Measurements from ENCODE around the gene RYR2. TPM values are rescaled to one million over a fixed set of nuclear protein-coding genes. Genes with fewer than 3 reads are reported as not detected.

RYR2 gene
- total and polyA plus RNA-seq, 2 experiments from 2014 or later = 0.50 to 0.95 TPM

GRCh38 chr1:237255071-237255470 lies 213.1 kb downstream of the RYR2 start:
- Histone ChIP-seq H4K20me1 (ENCODE audit: insufficient read depth, poor library complexity, severe bottlenecking) (no peaks in the 10 kb centered on the region), H3K4me2 (no peak overlapping the region)
- WGBS (ENCODE audit: low lambda C conversion rate, missing lambda C conversion rate) = 88% methylated on average over 1 of the region's 1 CpG

DNA sequence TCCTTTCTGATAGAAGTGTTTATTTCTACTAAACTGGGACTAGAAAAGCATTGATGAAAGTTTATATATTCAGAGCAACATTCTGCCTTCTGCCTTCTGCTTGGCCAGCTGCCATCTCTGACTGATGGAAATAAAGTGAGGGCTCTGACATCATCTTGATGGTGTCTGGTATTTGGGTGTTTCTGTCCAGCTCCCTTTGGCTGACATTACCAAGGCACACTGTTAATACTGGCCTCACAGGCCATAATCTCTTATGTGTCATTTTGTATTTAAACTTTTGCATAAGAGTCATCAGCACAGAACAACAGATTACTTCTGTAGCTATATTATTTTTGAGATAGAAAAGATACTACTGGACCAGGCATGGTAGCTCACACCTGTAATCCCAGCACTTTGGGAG lies 216.9 kb downstream of the RYR2 start:
- TF ChIP-seq, protein P1, sequence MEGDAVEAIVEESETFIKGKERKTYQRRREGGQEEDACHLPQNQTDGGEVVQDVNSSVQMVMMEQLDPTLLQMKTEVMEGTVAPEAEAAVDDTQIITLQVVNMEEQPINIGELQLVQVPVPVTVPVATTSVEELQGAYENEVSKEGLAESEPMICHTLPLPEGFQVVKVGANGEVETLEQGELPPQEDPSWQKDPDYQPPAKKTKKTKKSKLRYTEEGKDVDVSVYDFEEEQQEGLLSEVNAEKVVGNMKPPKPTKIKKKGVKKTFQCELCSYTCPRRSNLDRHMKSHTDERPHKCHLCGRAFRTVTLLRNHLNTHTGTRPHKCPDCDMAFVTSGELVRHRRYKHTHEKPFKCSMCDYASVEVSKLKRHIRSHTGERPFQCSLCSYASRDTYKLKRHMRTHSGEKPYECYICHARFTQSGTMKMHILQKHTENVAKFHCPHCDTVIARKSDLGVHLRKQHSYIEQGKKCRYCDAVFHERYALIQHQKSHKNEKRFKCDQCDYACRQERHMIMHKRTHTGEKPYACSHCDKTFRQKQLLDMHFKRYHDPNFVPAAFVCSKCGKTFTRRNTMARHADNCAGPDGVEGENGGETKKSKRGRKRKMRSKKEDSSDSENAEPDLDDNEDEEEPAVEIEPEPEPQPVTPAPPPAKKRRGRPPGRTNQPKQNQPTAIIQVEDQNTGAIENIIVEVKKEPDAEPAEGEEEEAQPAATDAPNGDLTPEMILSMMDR (IDR thresholded peaks at IDR 0.05; ENCODE audit: poor library complexity) = no peak
- TF ChIP-seq EZH2phosphoT487 (IDR thresholded peaks at IDR 0.05; ENCODE audit: low read depth, severe bottlenecking, unreplicated experiment) (no peak), EZH2 (IDR thresholded peaks at IDR 0.05; ENCODE audit: borderline replicate concordance) (no peak)
- Histone ChIP-seq H3K9me2 (replicated peaks; ENCODE audit: insufficient read depth) (no peaks in the 10 kb centered on the region), H3K27me3 (no peaks in the 10 kb centered on the region), H3K79me2 (no peaks in the 10 kb centered on the region), H3K36me3 (replicated peaks; ENCODE audit: insufficient read depth, low read depth) (no peaks in the 10 kb centered on the region), H3K4me3 (no peak overlapping the region), H3K9me3 (ENCODE audit: low read depth) (no peaks in the 10 kb centered on the region), H3K4me2 (no peak overlapping the region), H4K20me1 (ENCODE audit: insufficient read depth, poor library complexity, severe bottlenecking) (no peaks in the 10 kb centered on the region), H3K4me1 (ENCODE audit: insufficient read depth) (no peaks in the 10 kb centered on the region), H2AFZ (no peak overlapping the region), H3K27ac (no peak overlapping the region)
- peak; percentile 31 for DNase-seq (ENCODE audit: low spot score)

More at GRCh38 chr1:237255071-237255470, 213.1 kb downstream of the RYR2 start:
- no peaks in the 10 kb centered on the region for H3K9me2 ChIP-seq (replicated peaks; ENCODE audit: insufficient read depth)
- no peak overlapping the region for H3K4me3 ChIP-seq
- no peaks in the 10 kb centered on the region for H3K36me3 ChIP-seq (replicated peaks; ENCODE audit: insufficient read depth, low read depth)
- no peaks in the 10 kb centered on the region for H3K79me2 ChIP-seq
- DNase-seq (ENCODE audit: low spot score) = no peak
- no peaks in the 10 kb centered on the region for H3K9me3 ChIP-seq (ENCODE audit: low read depth)
- H3K27me3 ChIP-seq = no peaks in the 10 kb centered on the region
- no peak overlapping the region for H2AFZ ChIP-seq
- H3K4me1 ChIP-seq (ENCODE audit: insufficient read depth) = no peaks in the 10 kb centered on the region
- TF ChIP-seq EZH2phosphoT487 (IDR thresholded peaks at IDR 0.05; ENCODE audit: low read depth, severe bottlenecking, unreplicated experiment) (no peak), EZH2 (IDR thresholded peaks at IDR 0.05; ENCODE audit: borderline replicate concordance) (no peak)
- TF ChIP-seq, protein P1 (IDR thresholded peaks at IDR 0.05; ENCODE audit: poor library complexity) = no peak
- no peak overlapping the region for H3K27ac ChIP-seq

GRCh38 chr1:237261198-237261597 lies 219.2 kb downstream of the RYR2 start:
- Histone ChIP-seq H3K4me2 (no peak overlapping the region), H3K79me2 (no peaks in the 10 kb centered on the region), H3K4me3 (no peak overlapping the region), H2AFZ (no peak overlapping the region), H3K9me2 (replicated peaks; ENCODE audit: insufficient read depth) (no peaks in the 10 kb centered on the region), H3K27ac (no peak overlapping the region), H3K4me1 (ENCODE audit: insufficient read depth) (no peaks in the 10 kb centered on the region), H3K27me3 (no peaks in the 10 kb centered on the region), H4K20me1 (ENCODE audit: insufficient read depth, poor library complexity, severe bottlenecking) (no peaks in the 10 kb centered on the region), H3K9me3 (ENCODE audit: low read depth) (no peaks in the 10 kb centered on the region), H3K36me3 (replicated peaks; ENCODE audit: insufficient read depth, low read depth) (no peaks in the 10 kb centered on the region)
- TF ChIP-seq EZH2 (IDR thresholded peaks at IDR 0.05; ENCODE audit: borderline replicate concordance) = no peak
- TF ChIP-seq, protein P1 (IDR thresholded peaks at IDR 0.05; ENCODE audit: poor library complexity) = no peak
- TF ChIP-seq EZH2phosphoT487 (IDR thresholded peaks at IDR 0.05; ENCODE audit: low read depth, severe bottlenecking, unreplicated experiment) = no peak
- DNase-seq (ENCODE audit: low spot score) = no peak
- 77% methylated on average over 4 of the region's 4 CpGs for WGBS (ENCODE audit: low lambda C conversion rate, missing lambda C conversion rate)

DNA sequence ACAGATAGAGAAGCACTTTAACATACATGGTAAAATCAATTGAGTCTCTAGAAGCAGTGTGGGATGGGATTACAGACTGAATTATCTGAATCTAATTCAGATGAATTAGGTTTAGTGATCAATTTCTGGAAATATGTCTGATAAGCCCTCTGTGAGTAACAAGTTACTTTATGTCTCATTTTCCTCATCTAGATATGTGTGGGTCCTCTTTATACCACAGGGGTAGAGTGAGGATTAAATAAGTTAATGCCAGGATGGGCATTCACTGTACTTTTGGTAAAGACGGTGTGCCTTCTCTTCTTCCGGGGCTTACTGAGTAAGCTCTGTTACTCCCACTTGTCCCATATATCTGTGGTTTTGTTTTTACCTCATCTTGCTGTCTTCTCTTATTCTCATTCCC lies 225.8 kb downstream of the RYR2 start:
- Histone ChIP-seq H3K79me2 (no peaks in the 10 kb centered on the region), H3K4me2 (no peak overlapping the region), H3K4me1 (ENCODE audit: insufficient read depth) (no peaks in the 10 kb centered on the region), H3K27me3 (no peaks in the 10 kb centered on the region), H3K36me3 (replicated peaks; ENCODE audit: insufficient read depth, low read depth) (no peaks in the 10 kb centered on the region), H3K9me2 (replicated peaks; ENCODE audit: insufficient read depth) (no peaks in the 10 kb centered on the region), H3K27ac (no peak overlapping the region), H3K9me3 (ENCODE audit: low read depth) (no peaks in the 10 kb centered on the region), H4K20me1 (ENCODE audit: insufficient read depth, poor library complexity, severe bottlenecking) (no peaks in the 10 kb centered on the region), H3K4me3 (no peak overlapping the region), H2AFZ (no peak overlapping the region)
- 92% methylated on average over 2 of the region's 2 CpGs for WGBS (ENCODE audit: low lambda C conversion rate, missing lambda C conversion rate)
- DNase-seq (ENCODE audit: low spot score) = no peak
- TF ChIP-seq EZH2phosphoT487 (IDR thresholded peaks at IDR 0.05; ENCODE audit: low read depth, severe bottlenecking, unreplicated experiment) (no peak), EZH2 (IDR thresholded peaks at IDR 0.05; ENCODE audit: borderline replicate concordance) (no peak)
- TF ChIP-seq, protein P1 (IDR thresholded peaks at IDR 0.05; ENCODE audit: poor library complexity) = no peak

Measured in hepatocyte (in vitro differentiated cells).